ENCODE measurements around the gene DENND2D.

GRCh38 chr1:111214884-111215283 lies 14.4 kb upstream of the DENND2D start:
- no peak for TF ChIP-seq CTCF (IDR thresholded peaks at IDR 0.05)
- no peak for TF ChIP-seq POLR2A (IDR thresholded peaks at IDR 0.05)
